SK-N-MC (cell line): ENCODE measurements around the gene PIAS1.

Source experiments
- EZH2 ChIP-seq: fragments of 200-600 bp; sonication (generic); IDR thresholded peaks from one replicate; pipeline ENCODE4 v1.6.1; 2017; ENCODE audit warnings: antibody characterized with exemption
- FOXP2 ChIP-seq: optimal IDR thresholded peaks from 2 replicates; pipeline ENCODE3; 2011; ENCODE audit warnings: mild to moderate bottlenecking, moderate library complexity; ENCODE audit not compliant: insufficient read depth; ENCODE audit errors: extremely low read length, control extremely low read depth
- POLR2AphosphoS5 ChIP-seq: IDR thresholded peaks from 2 replicates; pipeline ENCODE4 v1.6.1; 2012; ENCODE audit warnings: mild to moderate bottlenecking, low read depth, low read length, borderline replicate concordance

DNA sequence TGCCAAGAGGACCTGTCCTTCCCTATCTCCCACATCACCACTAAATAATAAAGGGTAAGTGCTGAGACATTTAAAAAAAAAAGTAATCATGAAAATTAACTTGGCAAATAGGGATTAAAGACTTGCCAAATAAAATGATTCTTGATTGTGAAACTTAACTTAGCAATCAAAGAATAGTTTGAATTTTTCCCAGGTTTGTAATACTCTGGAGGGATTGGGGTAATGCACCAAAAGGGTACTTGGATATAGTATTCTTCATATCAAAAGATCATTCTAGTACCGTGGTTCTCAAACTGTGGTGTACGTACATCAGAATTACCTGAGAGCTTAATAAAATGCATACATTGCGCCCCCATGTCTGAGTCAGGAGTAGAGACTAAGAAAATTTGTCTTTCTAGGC is 122.5 kb downstream of the PIAS1 start:
- TF ChIP-seq EZH2 (no peak), POLR2AphosphoS5 (no peak), FOXP2 (no peak)
